Endodermal cell (in vitro differentiated cells): Measurements from ENCODE around the gene SPATA6L. TPM values are rescaled to one million over a fixed set of nuclear protein-coding genes. Genes with fewer than 3 reads are reported as not detected.

Experiments used
- DNase-seq: peaks from one replicate; pipeline ENCODE4 v3.0.0-alpha.2; 2017
- H3K27ac ChIP-seq: 2 replicates; pipeline ENCODE4 v1.5.1; 2013; ENCODE audit warnings: mild to moderate bottlenecking, low read depth, low read length, moderate library complexity
- H3K27me3 ChIP-seq: 2 replicates; pipeline ENCODE4 v1.6.1; 2013; ENCODE audit warnings: mild to moderate bottlenecking, low read length, moderate library complexity; ENCODE audit not compliant: insufficient read depth, control insufficient read depth, poor library complexity, severe bottlenecking
- H3K36me3 ChIP-seq: 2 replicates; pipeline ENCODE4 v1.7.0; 2013; ENCODE audit warnings: mild to moderate bottlenecking, low read length, moderate library complexity; ENCODE audit not compliant: control insufficient read depth, insufficient read depth
- H3K4me1 ChIP-seq: one replicate; pipeline ENCODE4 v1.7.0; 2013; ENCODE audit warnings: low read length; ENCODE audit not compliant: control insufficient read depth, insufficient read depth
- H3K4me3 ChIP-seq: 2 replicates; pipeline ENCODE4 v1.5.1; 2013; ENCODE audit warnings: mild to moderate bottlenecking, low read length, moderate library complexity
- H3K9ac ChIP-seq: 2 replicates; pipeline ENCODE4 v1.6.1; 2013; ENCODE audit warnings: mild to moderate bottlenecking, low read length, moderate library complexity; ENCODE audit not compliant: poor library complexity, severe bottlenecking; ENCODE audit errors: extremely low read depth
- H3K9me3 ChIP-seq: 2 replicates; pipeline ENCODE4 v1.6.1; 2013; ENCODE audit warnings: mild to moderate bottlenecking, low read length, moderate library complexity; ENCODE audit not compliant: control insufficient read depth
- H3K27ac Mint-ChIP-seq: 2 replicates; pipeline ENCODE4 v1.8.0; 2020; ENCODE audit warnings: mixed read lengths
- H3K27me3 Mint-ChIP-seq: 2 replicates; pipeline ENCODE4 v1.8.0; 2021; ENCODE audit warnings: mild to moderate bottlenecking, mixed read lengths; ENCODE audit not compliant: insufficient read depth
- H3K36me3 Mint-ChIP-seq: 2 replicates; pipeline ENCODE4 v1.8.0; 2020; ENCODE audit warnings: low read depth, mixed read lengths
- H3K4me1 Mint-ChIP-seq: 2 replicates; pipeline ENCODE4 v1.8.0; 2020; ENCODE audit warnings: mixed read lengths
- H3K4me3 Mint-ChIP-seq: 2 replicates; pipeline ENCODE4 v1.8.0; 2020; ENCODE audit warnings: mild to moderate bottlenecking, moderate library complexity, mixed read lengths
- H3K9me3 Mint-ChIP-seq: 2 replicates; pipeline ENCODE4 v1.8.0; 2020; ENCODE audit warnings: mild to moderate bottlenecking, mixed read lengths
- WGBS, 2 experiments: methylation state at CpG; one replicate each; pipeline versions ENCODE4 v1.1.5 to v1.1.7; 2013; ENCODE audit warnings: missing lambda C conversion rate in 2 of 2, mixed read lengths in 1 of 2; ENCODE audit not compliant: insufficient coverage in 1 of 2, insufficient read length in 1 of 2; 5-methylcytosine and 5-hydroxymethylcytosine counted together
- total RNA-seq, 2 donors: library from RNA; stranded (reverse); fragmentation: NEBNext Ultra II Directional in 1 of 2; extraction: Animal tissue kit (Norgen Biotek cat#: 25700) in 1 of 2; gene quantifications; 2 replicates in 1 of 2; 3 replicates in 1 of 2; pipeline ENCODE4 v1.2.1, GENCODE V29; 2021
- TF ChIP-seq, protein P1 (sequence below): fragments of 200-600 bp; sonication (generic); conservative IDR thresholded peaks from 2 replicates; pipeline ENCODE4 v1.5.0; 2021; ENCODE audit warnings: antibody characterized with exemption, mild to moderate bottlenecking

The SPATA6L gene
- total RNA-seq, 2 donors from 2014 or later = 1.2 to 2.0 TPM

DNA sequence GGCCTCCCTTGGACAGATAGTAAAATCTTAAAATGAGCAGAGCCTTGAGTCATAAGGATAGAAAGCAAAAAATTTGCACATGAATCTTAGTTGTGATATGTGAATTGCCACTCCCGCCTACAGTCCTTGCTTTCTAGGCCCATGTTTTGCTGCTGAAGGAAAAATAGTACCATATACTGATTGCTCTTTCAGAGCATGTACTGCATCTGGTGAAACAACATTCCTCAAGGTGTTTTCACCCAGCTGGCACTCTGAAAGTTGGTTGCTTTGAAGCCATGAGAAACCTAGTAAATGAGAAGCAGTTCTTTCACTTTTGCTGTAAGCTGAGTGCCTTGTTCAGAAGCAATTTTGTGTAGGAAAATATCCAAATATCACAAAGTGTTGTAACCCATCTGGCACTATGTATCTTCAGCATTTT, 23.4 kb upstream of the SPATA6L start:
- Histone ChIP-seq H3K27me3 (no peaks in the 10 kb centered on the region), H3K9me3 (no peaks in the 10 kb centered on the region), H3K27ac (no peak overlapping the region), H3K4me3 (no peak overlapping the region), H3K4me1 (peaks cover 7% of the 10 kb centered on the region), H3K9ac (no peak overlapping the region), H3K36me3 (peaks cover 39% of the 10 kb centered on the region)
- H3K9me3 Mint-ChIP-seq = no peaks in the 10 kb centered on the region
- no peak overlapping the region for H3K4me3 Mint-ChIP-seq
- H3K4me1 Mint-ChIP-seq = peaks cover 15% of the 10 kb centered on the region
- H3K27me3 Mint-ChIP-seq = no peaks in the 10 kb centered on the region
- H3K27ac Mint-ChIP-seq = no peak overlapping the region
- peaks cover 41% of the 10 kb centered on the region for H3K36me3 Mint-ChIP-seq
- TF ChIP-seq, protein P1, sequence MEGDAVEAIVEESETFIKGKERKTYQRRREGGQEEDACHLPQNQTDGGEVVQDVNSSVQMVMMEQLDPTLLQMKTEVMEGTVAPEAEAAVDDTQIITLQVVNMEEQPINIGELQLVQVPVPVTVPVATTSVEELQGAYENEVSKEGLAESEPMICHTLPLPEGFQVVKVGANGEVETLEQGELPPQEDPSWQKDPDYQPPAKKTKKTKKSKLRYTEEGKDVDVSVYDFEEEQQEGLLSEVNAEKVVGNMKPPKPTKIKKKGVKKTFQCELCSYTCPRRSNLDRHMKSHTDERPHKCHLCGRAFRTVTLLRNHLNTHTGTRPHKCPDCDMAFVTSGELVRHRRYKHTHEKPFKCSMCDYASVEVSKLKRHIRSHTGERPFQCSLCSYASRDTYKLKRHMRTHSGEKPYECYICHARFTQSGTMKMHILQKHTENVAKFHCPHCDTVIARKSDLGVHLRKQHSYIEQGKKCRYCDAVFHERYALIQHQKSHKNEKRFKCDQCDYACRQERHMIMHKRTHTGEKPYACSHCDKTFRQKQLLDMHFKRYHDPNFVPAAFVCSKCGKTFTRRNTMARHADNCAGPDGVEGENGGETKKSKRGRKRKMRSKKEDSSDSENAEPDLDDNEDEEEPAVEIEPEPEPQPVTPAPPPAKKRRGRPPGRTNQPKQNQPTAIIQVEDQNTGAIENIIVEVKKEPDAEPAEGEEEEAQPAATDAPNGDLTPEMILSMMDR = no peak
- DNase-seq = no peak
- WGBS, 2 experiments = 93 to 100% methylated on average over 1 of the region's 1 CpG

DNA sequence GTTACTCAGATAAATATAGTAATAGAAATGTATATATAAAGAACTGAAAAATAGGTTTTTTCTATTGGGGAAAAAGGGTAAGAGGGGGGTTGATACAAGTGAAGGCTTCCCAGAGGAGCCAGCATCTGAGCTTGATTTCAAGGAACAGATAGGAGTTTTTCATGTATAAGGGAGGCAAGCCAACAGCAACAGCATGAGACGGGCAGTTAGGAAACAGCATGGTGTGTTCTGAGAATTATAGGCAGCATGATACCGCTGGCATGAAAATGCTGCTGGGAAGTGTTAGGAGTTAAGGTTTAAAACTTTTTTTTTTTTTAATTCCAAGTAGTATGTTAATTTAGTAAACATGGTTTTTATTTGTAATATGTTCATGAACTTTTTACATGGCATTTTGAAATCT, 22.7 kb upstream of the SPATA6L start:
- no peak overlapping the region for H3K4me3 Mint-ChIP-seq
- DNase-seq = no peak
- H3K27me3 Mint-ChIP-seq = no peaks in the 10 kb centered on the region
- H3K4me1 Mint-ChIP-seq = peaks cover 21% of the 10 kb centered on the region
- peaks cover 35% of the 10 kb centered on the region for H3K36me3 Mint-ChIP-seq
- H3K36me3 ChIP-seq = peaks cover 35% of the 10 kb centered on the region
- no peaks in the 10 kb centered on the region for H3K9me3 ChIP-seq
- no peak overlapping the region for H3K27ac ChIP-seq
- no peaks in the 10 kb centered on the region for H3K27me3 ChIP-seq
- no peak overlapping the region for H3K9ac ChIP-seq
- H3K27ac Mint-ChIP-seq = no peak overlapping the region
- H3K4me3 ChIP-seq = no peak overlapping the region
- TF ChIP-seq, protein P1 = no peak
- H3K9me3 Mint-ChIP-seq = no peaks in the 10 kb centered on the region
- H3K4me1 ChIP-seq = peaks cover 7% of the 10 kb centered on the region
- WGBS, 2 experiments = 96% methylated on average over 2 of the region's 2 CpGs; no CpG with 5 or more reads in 1 of the 2 experiments

DNA sequence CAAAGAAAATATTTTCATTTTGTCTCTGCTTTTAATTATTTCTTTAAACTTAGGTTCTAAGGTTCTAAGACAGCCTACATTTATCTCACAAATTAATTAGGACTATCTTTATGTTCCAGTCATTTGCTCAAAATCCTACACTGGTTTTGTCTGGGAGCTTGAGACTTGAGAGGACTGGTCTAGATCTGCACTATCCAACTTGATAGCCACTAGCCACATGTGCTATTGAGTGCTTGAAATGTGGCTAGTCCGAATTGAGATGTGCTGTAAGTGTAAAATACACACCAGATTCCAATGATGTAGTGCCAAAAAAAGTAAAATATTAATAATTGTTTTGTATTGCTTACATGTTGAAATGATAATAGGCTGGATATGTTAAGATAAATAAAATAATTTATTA, 20.3 kb upstream of the SPATA6L start:
- H3K9ac ChIP-seq = no peak overlapping the region
- no peak overlapping the region for H3K27ac ChIP-seq
- peaks cover 7% of the 10 kb centered on the region for H3K4me1 ChIP-seq
- no peak overlapping the region for H3K4me3 Mint-ChIP-seq
- DNase-seq = no peak
- peaks cover 31% of the 10 kb centered on the region for H3K36me3 ChIP-seq
- no peaks in the 10 kb centered on the region for H3K27me3 Mint-ChIP-seq
- 100% methylated on average over 1 of the region's 1 CpG; no CpG with 5 or more reads in 1 of the 2 experiments for WGBS, 2 experiments
- no peaks in the 10 kb centered on the region for H3K9me3 Mint-ChIP-seq
- no peaks in the 10 kb centered on the region for H3K9me3 ChIP-seq
- peaks cover 27% of the 10 kb centered on the region for H3K4me1 Mint-ChIP-seq
- peaks cover 30% of the 10 kb centered on the region for H3K36me3 Mint-ChIP-seq
- H3K4me3 ChIP-seq = no peak overlapping the region
- no peak overlapping the region for H3K27ac Mint-ChIP-seq
- H3K27me3 ChIP-seq = no peaks in the 10 kb centered on the region
- TF ChIP-seq, protein P1 = no peak
